ENCODE data around the gene GABRA5.

GRCh38 chr15:26868029-26868685 lies 1.3 kb downstream of the GABRA5 start:
- TF ChIP-seq TOX (CRISPR knock-in tag; IDR thresholded peaks at IDR 0.05; ENCODE audit: borderline replicate concordance) (no peak), PATZ1 (CRISPR knock-in tag; IDR thresholded peaks at IDR 0.05; ENCODE audit: borderline replicate concordance) (no peak), ZFP30 (CRISPR knock-in tag; IDR thresholded peaks at IDR 0.05) (no peak), BACH2 (CRISPR knock-in tag; IDR thresholded peaks at IDR 0.05; ENCODE audit: borderline replicate concordance) (no peak), PPARA (CRISPR knock-in tag; IDR thresholded peaks at IDR 0.05; ENCODE audit: borderline replicate concordance) (no peak), ZFP3 (CRISPR knock-in tag; IDR thresholded peaks at IDR 0.05) (no peak), CSRNP3 (CRISPR knock-in tag; IDR thresholded peaks at IDR 0.05) (no peak), POU6F1 (CRISPR knock-in tag; IDR thresholded peaks at IDR 0.05; ENCODE audit: borderline replicate concordance, low read depth) (no peak)

Data from SK-N-SH treated with all-trans-retinoic acid at 6 μM for 48 hours (cell line).